ENCODE data around the gene PDCD5.
A peak's percentile ranks its signal among the peaks of the same experiment; 100 is the strongest.

- TF ChIP-seq POLR2A (IDR thresholded peaks at IDR 0.05), result peak; percentile 0
- no peak for TF ChIP-seq EP300 (IDR thresholded peaks at IDR 0.05; ENCODE audit: low read depth)
- no peak for TF ChIP-seq CTCF (IDR thresholded peaks at IDR 0.05)
Measured at GRCh38 chr19:32580353-32580900, 563 bp upstream of the PDCD5 start.
